ENCODE measurements around the gene TBCEL. TPM values are rescaled to one million over a fixed set of nuclear protein-coding genes. Genes with fewer than 3 reads are reported as not detected.
"Not testable (repeated sequence)": the region's sequence is repeated elsewhere in the genome, so short reads cannot be mapped to it uniquely, and the experiment has no call there.

TBCEL gene
- total and polyA plus RNA-seq, 2 donors = 9.0 to 26.8 TPM

DNA sequence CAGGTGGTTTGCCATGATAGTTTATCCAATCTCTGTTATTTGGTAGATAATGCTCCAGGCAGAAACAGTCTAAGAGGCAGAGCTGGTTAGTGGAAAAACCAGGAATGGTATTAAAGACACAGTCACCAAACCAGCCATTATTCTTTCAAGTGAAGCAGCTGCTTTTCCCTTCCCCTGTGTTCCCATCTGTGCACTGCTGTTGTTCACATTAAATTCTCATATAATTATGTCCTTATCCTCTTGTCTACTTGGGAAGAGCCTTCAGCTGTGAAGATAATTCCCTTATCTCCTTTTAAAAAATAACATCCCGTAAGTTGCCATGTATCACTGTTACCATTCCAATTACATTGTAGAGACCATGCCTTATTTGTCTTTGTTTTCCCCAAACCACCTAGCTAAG lies 5.2 kb upstream of the TBCEL start:
- 95% methylated on average over 1 of the region's 1 CpG for WGBS
- Histone ChIP-seq H3K36me3 (ENCODE audit: control insufficient read depth in 2 of 2, insufficient read depth in 2 of 2, low read length in 1 of 2) (no peaks in the 10 kb centered on the region), H3K27ac (ENCODE audit: low read depth in 1 of 2, low read length in 1 of 2) (no peak overlapping the region), H3K4me3 (ENCODE audit: low read length in 2 of 2) (no peak overlapping the region), H3K27me3 (ENCODE audit: control insufficient read depth in 2 of 2, insufficient read depth in 1 of 2, low read length in 1 of 2) (no peaks in the 10 kb centered on the region), H3K4me1 (ENCODE audit: control insufficient read depth in 2 of 2, insufficient read depth in 2 of 2, low read length in 2 of 2) (peaks cover 2 to 3% of the 10 kb centered on the region in 2 donors), H3K9me3 (ENCODE audit: control insufficient read depth in 2 of 2, insufficient read depth in 1 of 2, low read length in 1 of 2) (no peaks in the 10 kb centered on the region)
- DNase-seq (ENCODE audit: low read depth in 6 of 9, low spot score in 9 of 9) = no peak

GRCh38 chr11:121021718-121022117 lies 2.2 kb upstream of the TBCEL start:
- 97% methylated on average over 36 of the region's 36 CpGs for WGBS
- DNase-seq (ENCODE audit: low read depth in 6 of 9, low spot score in 9 of 9); H3K27ac ChIP-seq (ENCODE audit: low read depth in 1 of 2, low read length in 1 of 2); H3K36me3 ChIP-seq (ENCODE audit: control insufficient read depth in 2 of 2, insufficient read depth in 2 of 2, low read length in 1 of 2); H3K4me3 ChIP-seq (ENCODE audit: low read length in 2 of 2); H3K27me3 ChIP-seq (ENCODE audit: control insufficient read depth in 2 of 2, insufficient read depth in 1 of 2, low read length in 1 of 2); H3K9me3 ChIP-seq (ENCODE audit: control insufficient read depth in 2 of 2, insufficient read depth in 1 of 2, low read length in 1 of 2): not testable (repeated sequence)
- H3K4me1 ChIP-seq (ENCODE audit: control insufficient read depth in 2 of 2, insufficient read depth in 2 of 2, low read length in 2 of 2) = peaks cover 12% of the 10 kb centered on the region in 2 donors

DNA sequence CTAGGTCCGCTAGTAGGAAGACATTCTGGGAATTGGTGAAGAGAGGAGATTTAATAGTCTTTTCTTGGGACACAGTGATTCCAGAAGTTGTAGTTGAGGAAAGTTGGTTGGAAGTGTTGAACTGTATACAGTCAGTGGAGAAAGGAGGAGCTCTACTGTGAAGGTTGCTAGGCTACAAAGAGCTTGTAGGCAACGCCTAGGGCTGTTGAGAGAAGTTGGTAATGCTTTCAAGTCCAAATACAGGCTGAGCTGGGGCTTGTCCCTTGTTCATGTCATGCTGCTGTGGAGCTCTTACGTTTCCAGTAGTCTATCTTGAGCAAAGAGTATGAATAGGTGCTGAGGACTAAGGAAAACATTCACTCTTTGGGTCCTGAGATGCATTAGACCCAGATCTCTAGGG lies 1.1 kb downstream of the TBCEL start:
- Histone ChIP-seq H3K27ac (ENCODE audit: low read depth in 1 of 2, low read length in 1 of 2) (no peak overlapping the region), H3K4me3 (ENCODE audit: low read length in 2 of 2) (peak overlapping the region; percentile 69 to 91), H3K27me3 (ENCODE audit: control insufficient read depth in 2 of 2, insufficient read depth in 1 of 2, low read length in 1 of 2) (no peaks in the 10 kb centered on the region), H3K9me3 (ENCODE audit: control insufficient read depth in 2 of 2, insufficient read depth in 1 of 2, low read length in 1 of 2) (no peaks in the 10 kb centered on the region), H3K36me3 (ENCODE audit: control insufficient read depth in 2 of 2, insufficient read depth in 2 of 2, low read length in 1 of 2) (no peaks in the 10 kb centered on the region), H3K4me1 (ENCODE audit: control insufficient read depth in 2 of 2, insufficient read depth in 2 of 2, low read length in 2 of 2) (peaks cover 12% of the 10 kb centered on the region in 2 donors)
- 86% methylated on average over 3 of the region's 3 CpGs for whole genome bisulfite sequencing
- DNase-seq (ENCODE audit: low read depth in 6 of 9, low spot score in 9 of 9) = peak in 1 of 9 donors; percentile 9

GRCh38 chr11:121029153-121029552 lies 5.3 kb downstream of the TBCEL start:
- H3K36me3 ChIP-seq (ENCODE audit: control insufficient read depth in 2 of 2, insufficient read depth in 2 of 2, low read length in 1 of 2) = no peaks in the 10 kb centered on the region
- H3K4me3 ChIP-seq (ENCODE audit: low read length in 2 of 2) = no peak overlapping the region
- WGBS = 78% methylated on average over 2 of the region's 2 CpGs

GRCh38 chr11:121029813-121030445 lies 6.0 kb downstream of the TBCEL start:
- no peak for DNase-seq (ENCODE audit: low read depth in 6 of 9, low spot score in 9 of 9)
- H3K36me3 ChIP-seq (ENCODE audit: control insufficient read depth in 2 of 2, insufficient read depth in 2 of 2, low read length in 1 of 2) = no peaks in the 10 kb centered on the region
- H3K4me3 ChIP-seq (ENCODE audit: low read length in 2 of 2) = no peak overlapping the region
- H3K9me3 ChIP-seq (ENCODE audit: control insufficient read depth in 2 of 2, insufficient read depth in 1 of 2, low read length in 1 of 2) = no peaks in the 10 kb centered on the region
- no peak overlapping the region for H3K27ac ChIP-seq (ENCODE audit: low read depth in 1 of 2, low read length in 1 of 2)
- 37% methylated on average over 3 of the region's 3 CpGs for WGBS
- no peaks in the 10 kb centered on the region for H3K27me3 ChIP-seq (ENCODE audit: control insufficient read depth in 2 of 2, insufficient read depth in 1 of 2, low read length in 1 of 2)
- H3K4me1 ChIP-seq (ENCODE audit: control insufficient read depth in 2 of 2, insufficient read depth in 2 of 2, low read length in 2 of 2) = peaks cover 2% of the 10 kb centered on the region in 2 donors

More at GRCh38 chr11:121029153-121029552, 5.3 kb downstream of the TBCEL start:
- no peak for DNase-seq (ENCODE audit: low read depth in 6 of 9, low spot score in 9 of 9)
- Histone ChIP-seq H3K27ac (ENCODE audit: low read depth in 1 of 2, low read length in 1 of 2) (no peak overlapping the region), H3K27me3 (ENCODE audit: control insufficient read depth in 2 of 2, insufficient read depth in 1 of 2, low read length in 1 of 2) (no peaks in the 10 kb centered on the region), H3K4me1 (ENCODE audit: control insufficient read depth in 2 of 2, insufficient read depth in 2 of 2, low read length in 2 of 2) (peaks cover 8 to 9% of the 10 kb centered on the region in 2 donors), H3K9me3 (ENCODE audit: control insufficient read depth in 2 of 2, insufficient read depth in 1 of 2, low read length in 1 of 2) (no peaks in the 10 kb centered on the region)

DNA sequence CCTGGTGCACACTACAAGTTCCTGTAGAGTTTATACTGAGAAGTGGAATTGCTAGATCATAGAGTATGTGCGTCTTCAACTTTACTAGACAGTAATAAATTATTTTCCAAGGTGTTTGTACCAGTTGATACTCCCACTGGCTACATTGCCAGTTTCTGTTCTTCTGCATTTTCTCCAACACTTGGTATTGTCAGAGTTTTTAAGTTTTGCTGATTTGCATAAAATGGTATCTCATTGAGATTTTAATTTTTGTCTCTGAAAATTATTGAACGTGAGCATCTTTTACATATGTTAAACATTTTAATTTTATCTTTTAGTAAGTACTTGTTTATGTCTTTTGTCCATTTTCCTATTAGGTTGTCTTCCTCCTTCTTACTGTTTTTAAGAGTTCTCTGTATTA lies 7.3 kb downstream of the TBCEL start:
- H3K27me3 ChIP-seq (ENCODE audit: control insufficient read depth in 2 of 2, insufficient read depth in 1 of 2, low read length in 1 of 2) = no peaks in the 10 kb centered on the region
- H3K4me3 ChIP-seq (ENCODE audit: low read length in 2 of 2) = no peak overlapping the region
- H3K4me1 ChIP-seq (ENCODE audit: control insufficient read depth in 2 of 2, insufficient read depth in 2 of 2, low read length in 2 of 2) = no peaks in the 10 kb centered on the region
- H3K9me3 ChIP-seq (ENCODE audit: control insufficient read depth in 2 of 2, insufficient read depth in 1 of 2, low read length in 1 of 2) = no peaks in the 10 kb centered on the region
- over 99% methylated on average over 2 of the region's 2 CpGs for WGBS
- H3K27ac ChIP-seq (ENCODE audit: low read depth in 1 of 2, low read length in 1 of 2) = no peak overlapping the region
- no peak for DNase-seq (ENCODE audit: low read depth in 6 of 9, low spot score in 9 of 9)
- H3K36me3 ChIP-seq (ENCODE audit: control insufficient read depth in 2 of 2, insufficient read depth in 2 of 2, low read length in 1 of 2) = no peaks in the 10 kb centered on the region

DNA sequence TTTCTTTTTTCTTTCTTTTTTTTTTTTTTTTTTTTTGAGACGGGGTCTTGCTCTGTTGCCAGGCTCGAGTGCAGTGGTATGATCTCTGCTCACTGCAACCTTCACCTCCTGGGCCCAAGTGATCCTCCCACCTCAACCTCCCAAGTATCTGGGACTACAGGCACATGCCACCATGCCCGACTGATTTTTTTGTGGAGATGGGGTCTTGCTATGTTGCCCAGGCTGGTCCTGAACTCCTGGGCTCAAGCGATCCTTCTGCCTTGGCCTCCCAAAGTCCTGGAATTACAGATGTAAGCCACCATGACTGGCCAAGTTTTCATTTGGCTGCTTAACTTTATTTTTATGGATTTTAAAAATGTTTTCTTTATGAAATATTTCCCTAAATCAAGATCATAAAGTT lies 7.7 kb downstream of the TBCEL start:
- H3K9me3 ChIP-seq (ENCODE audit: control insufficient read depth in 2 of 2, insufficient read depth in 1 of 2, low read length in 1 of 2); H3K27me3 ChIP-seq (ENCODE audit: control insufficient read depth in 2 of 2, insufficient read depth in 1 of 2, low read length in 1 of 2); H3K4me1 ChIP-seq (ENCODE audit: control insufficient read depth in 2 of 2, insufficient read depth in 2 of 2, low read length in 2 of 2); H3K27ac ChIP-seq (ENCODE audit: low read depth in 1 of 2, low read length in 1 of 2); H3K36me3 ChIP-seq (ENCODE audit: control insufficient read depth in 2 of 2, insufficient read depth in 2 of 2, low read length in 1 of 2); H3K4me3 ChIP-seq (ENCODE audit: low read length in 2 of 2); DNase-seq (ENCODE audit: low read depth in 6 of 9, low spot score in 9 of 9): not testable (repeated sequence)
- over 99% methylated on average over 4 of the region's 4 CpGs for WGBS

DNA sequence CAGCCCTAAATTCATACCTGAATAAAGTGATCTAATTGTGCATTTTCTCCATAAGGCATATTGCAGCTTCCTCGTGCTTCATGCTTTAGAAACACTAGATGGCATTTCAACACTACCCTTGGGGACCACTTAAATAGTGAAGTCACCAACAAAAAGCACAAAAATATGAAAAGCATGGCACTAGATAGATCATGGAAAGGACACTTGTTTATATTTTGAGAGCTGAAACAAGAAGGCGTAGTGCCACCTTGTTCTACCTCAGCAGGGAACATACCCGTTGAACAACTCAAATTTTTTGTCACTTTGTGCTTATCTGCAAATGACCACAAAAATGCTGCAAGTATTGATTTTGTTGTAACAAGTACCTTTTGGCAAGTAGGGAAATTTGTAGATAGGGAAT lies 8.6 kb downstream of the TBCEL start:
- Histone ChIP-seq H3K9me3 (ENCODE audit: control insufficient read depth in 2 of 2, insufficient read depth in 1 of 2, low read length in 1 of 2) (no peaks in the 10 kb centered on the region), H3K4me1 (ENCODE audit: control insufficient read depth in 2 of 2, insufficient read depth in 2 of 2, low read length in 2 of 2) (no peaks in the 10 kb centered on the region), H3K4me3 (ENCODE audit: low read length in 2 of 2) (no peak overlapping the region), H3K27me3 (ENCODE audit: control insufficient read depth in 2 of 2, insufficient read depth in 1 of 2, low read length in 1 of 2) (no peaks in the 10 kb centered on the region), H3K36me3 (ENCODE audit: control insufficient read depth in 2 of 2, insufficient read depth in 2 of 2, low read length in 1 of 2) (no peaks in the 10 kb centered on the region), H3K27ac (ENCODE audit: low read depth in 1 of 2, low read length in 1 of 2) (no peak overlapping the region)
- WGBS = 97% methylated on average over 3 of the region's 3 CpGs
- no peak for DNase-seq (ENCODE audit: low read depth in 6 of 9, low spot score in 9 of 9)

GRCh38 chr11:121033635-121034034 lies 9.7 kb downstream of the TBCEL start:
- Histone ChIP-seq H3K27me3 (ENCODE audit: control insufficient read depth in 2 of 2, insufficient read depth in 1 of 2, low read length in 1 of 2) (no peaks in the 10 kb centered on the region), H3K36me3 (ENCODE audit: control insufficient read depth in 2 of 2, insufficient read depth in 2 of 2, low read length in 1 of 2) (no peaks in the 10 kb centered on the region), H3K4me3 (ENCODE audit: low read length in 2 of 2) (no peak overlapping the region), H3K4me1 (ENCODE audit: control insufficient read depth in 2 of 2, insufficient read depth in 2 of 2, low read length in 2 of 2) (no peaks in the 10 kb centered on the region), H3K9me3 (ENCODE audit: control insufficient read depth in 2 of 2, insufficient read depth in 1 of 2, low read length in 1 of 2) (no peaks in the 10 kb centered on the region), H3K27ac (ENCODE audit: low read depth in 1 of 2, low read length in 1 of 2) (no peak overlapping the region)
- 97% methylated on average over 4 of the region's 4 CpGs for WGBS
- DNase-seq (ENCODE audit: low read depth in 6 of 9, low spot score in 9 of 9) = no peak

Measured in thymus (tissue), 11 donors.